ENCODE data around the gene N4BP2L1.

Gene N4BP2L1

GRCh38 chr13:32427852-32428580, at the start of gene N4BP2L1:
Gene N4BP2L1, minus strand, starts transcription at chr13:32428130. Its CDS starts 48 bp downstream, at chr13:32428082.
- peak; percentile 30 for DNase-seq

GRCh38 chr13:32476892-32477291, 49.0 kb upstream of the N4BP2L1 start:
- no peak for DNase-seq

- DNase-seq, result no peak
Observed at GRCh38 chr13:32476021-32476731, 48.2 kb upstream of the N4BP2L1 start.

- DNase-seq, result no peak
Observed at GRCh38 chr13:32474999-32475792, 47.3 kb upstream of the N4BP2L1 start.

- DNase-seq, result no peak
Observed at GRCh38 chr13:32473650-32474049, 45.7 kb upstream of the N4BP2L1 start.

GRCh38 chr13:32472194-32472621, 44.3 kb upstream of the N4BP2L1 start:
- peak; percentile 26 for DNase-seq

- no peak for DNase-seq
Observed at GRCh38 chr13:32471187-32471922, 43.4 kb upstream of the N4BP2L1 start.

- DNase-seq, result no peak
Observed at GRCh38 chr13:32468502-32469142, 40.7 kb upstream of the N4BP2L1 start.

GRCh38 chr13:32456591-32456990, 28.7 kb upstream of the N4BP2L1 start:
- DNase-seq, result no peak

- DNase-seq, result no peak
Observed at GRCh38 chr13:32455594-32455903, 27.6 kb upstream of the N4BP2L1 start.

- no peak for DNase-seq
Observed at GRCh38 chr13:32454886-32455593, 27.1 kb upstream of the N4BP2L1 start.

- DNase-seq, result no peak
Observed at GRCh38 chr13:32453981-32454380, 26.1 kb upstream of the N4BP2L1 start.

- DNase-seq, result no peak
Observed at GRCh38 chr13:32448972-32449371, 21.0 kb upstream of the N4BP2L1 start.

GRCh38 chr13:32447894-32448623, 20.1 kb upstream of the N4BP2L1 start:
- DNase-seq, result no peak

- DNase-seq, result no peak
Observed at GRCh38 chr13:32446773-32447465, 19.0 kb upstream of the N4BP2L1 start.

GRCh38 chr13:32446220-32446619, 18.3 kb upstream of the N4BP2L1 start:
- no peak for DNase-seq

GRCh38 chr13:32445461-32445860, 17.5 kb upstream of the N4BP2L1 start:
- no peak for DNase-seq

- DNase-seq, result peak; percentile 14
Observed at GRCh38 chr13:32443111-32443510, 15.2 kb upstream of the N4BP2L1 start.

- DNase-seq, result no peak
Observed at GRCh38 chr13:32438871-32439270, 10.9 kb upstream of the N4BP2L1 start.

GRCh38 chr13:32432856-32433255, 4.9 kb upstream of the N4BP2L1 start:
- peak; percentile 47 for DNase-seq

Measured in NCI-H510A treated with DMSO at 0.1 percent for 48 hours (cell line).